GM12878 (cell line): ENCODE results near the gene PALLD. TPM values are rescaled to one million over a fixed set of nuclear protein-coding genes. Genes with fewer than 3 reads are reported as not detected.

Experiments used
- ATAC-seq: fragments of 200-7000 bp; cut with Tn5 transposase; 3 replicates; pipeline ENCODE4 v1.9.1; 2020; ENCODE audit warnings: mild to moderate bottlenecking, moderate library complexity
- BruUV-seq: library from RNA; stranded (reverse); fragments of 400-500 nt; replicated peaks from 2 replicates; lab custom pipeline; 2021; lab: Mats Ljungman, UMichigan
- CTCF ChIA-PET: fragments of 300-600 bp; sonication (Branson Sonifier 250); formaldehyde crosslinking; extraction: SDS; loops from one replicate; lab custom pipeline; 2021; ENCODE audit warnings: inconsistent platforms; lab: Yijun Ruan, JAX
- POLR2A ChIA-PET: fragments of 350-600 bp; formaldehyde crosslinking; extraction: SDS; loops from one replicate; lab custom pipeline; 2021; ENCODE audit warnings: inconsistent platforms; lab: Charles Lee
- RAD21 ChIA-PET: fragments of 300-600 bp; sonication (Branson Sonifier 250); formaldehyde crosslinking; loops from one replicate; lab custom pipeline; 2023; ENCODE audit warnings: antibody characterized with exemption; ENCODE audit not compliant: unreplicated experiment; lab: Charles Lee
- SMC1A ChIA-PET: fragments of 300-600 bp; sonication (Branson Sonifier 250); formaldehyde crosslinking; loops from one replicate; lab custom pipeline; 2023; ENCODE audit not compliant: unreplicated experiment, uncharacterized antibody; lab: Charles Lee
- DNase-seq: peaks from one replicate; pipeline ENCODE4 v3.0.0-alpha.2; 2011; ENCODE audit warnings: low read depth, low spot score
- FAIRE-seq: peaks from 3 replicates; lab custom pipeline; 2011; peaks lifted over from hg19 to GRCh38; lab: Jason Lieb, UNC
- H2AFZ ChIP-seq: 2 replicates; pipeline ENCODE4 v1.6.0; 2011; ENCODE audit warnings: low read depth, low read length, control low read depth; ENCODE audit not compliant: control insufficient read depth
- H3K27ac ChIP-seq: 2 replicates; pipeline ENCODE4 v1.5.1; 2011; ENCODE audit warnings: control low read depth; ENCODE audit not compliant: control insufficient read depth, insufficient read depth
- H3K27me3 ChIP-seq, 2 experiments: replicated peaks in 1 of 2; 2 replicates each; pipeline versions ENCODE4 v1.6.0 to v1.6.1; 2011; ENCODE audit warnings: low read length in 1 of 2; ENCODE audit not compliant: control insufficient read depth in 2 of 2, insufficient read depth in 2 of 2
- H3K36me3 ChIP-seq, 2 experiments: 2 replicates each; pipeline ENCODE4 v1.5.1; 2011; ENCODE audit warnings: low read length in 1 of 2; ENCODE audit not compliant: control insufficient read depth in 2 of 2, insufficient read depth in 2 of 2
- H3K4me1 ChIP-seq: 2 replicates; pipeline ENCODE4 v1.6.1; 2011; ENCODE audit warnings: mild to moderate bottlenecking, low read length, moderate library complexity, mixed read lengths; ENCODE audit not compliant: control insufficient read depth, insufficient read depth
- H3K4me2 ChIP-seq: 2 replicates; pipeline ENCODE4 v1.6.0; 2011; ENCODE audit warnings: control low read depth; ENCODE audit not compliant: control insufficient read depth, insufficient read depth
- H3K4me3 ChIP-seq: fragments of 200-600 bp; sonication (generic); 2 replicates; pipeline ENCODE4 v1.5.1; 2016
- H3K79me2 ChIP-seq: 2 replicates; pipeline ENCODE4 v1.6.0; 2011; ENCODE audit warnings: low read length; ENCODE audit not compliant: control insufficient read depth, insufficient read depth
- H3K9ac ChIP-seq: 2 replicates; pipeline ENCODE4 v1.8.0; 2011; ENCODE audit warnings: low read length, control low read depth, mixed read lengths; ENCODE audit not compliant: control insufficient read depth, insufficient read depth
- H3K9me3 ChIP-seq: replicated peaks from 3 replicates; pipeline ENCODE4 v1.5.1; 2011; ENCODE audit warnings: mild to moderate bottlenecking, low read length; ENCODE audit not compliant: control insufficient read depth, insufficient read depth
- H4K20me1 ChIP-seq: 2 replicates; pipeline ENCODE4 v1.6.0; 2011; ENCODE audit not compliant: control insufficient read depth, insufficient read depth
- ASH2L ChIP-seq: fragments of 300-600, 200-600 bp; sonication (generic); IDR thresholded peaks from 2 replicates; pipeline ENCODE4 v1.6.1; 2017; ENCODE audit warnings: low read depth, mild to moderate bottlenecking, borderline replicate concordance
- CEBPB ChIP-seq, 2 experiments: fragments of 150-350 bp in 1 of 2; IDR thresholded peaks; 2 replicates each; pipeline ENCODE4 v1.6.1; 2012 to 2014; ENCODE audit warnings: low read depth in 2 of 2, low read length in 2 of 2, borderline replicate concordance in 1 of 2, inconsistent platforms in 1 of 2
- HDGF ChIP-seq: fragments of 450-650 bp; IDR thresholded peaks from 2 replicates; pipeline ENCODE4 v1.6.1; 2016; ENCODE audit warnings: antibody characterized with exemption
- JUNB ChIP-seq: IDR thresholded peaks from 2 replicates; pipeline ENCODE4 v1.6.1; 2016; ENCODE audit warnings: antibody characterized with exemption, mild to moderate bottlenecking
- MTA3 ChIP-seq: IDR thresholded peaks from 2 replicates; pipeline ENCODE4 v1.6.1; 2012; ENCODE audit warnings: low read length, inconsistent platforms, borderline replicate concordance
- MYB ChIP-seq: fragments of 150-350 bp; IDR thresholded peaks from 2 replicates; pipeline ENCODE4 v1.6.1; 2014; ENCODE audit warnings: mild to moderate bottlenecking, low read depth, low read length, borderline replicate concordance
- NKRF ChIP-seq: fragments of 450-650 bp; conservative IDR thresholded peaks from 2 replicates; pipeline ENCODE4 v1.6.1; 2017; ENCODE audit warnings: mild to moderate bottlenecking, moderate library complexity
- NR2C1 ChIP-seq: fragments of 450-650 bp; IDR thresholded peaks from 2 replicates; pipeline ENCODE4 v1.6.1; 2017; ENCODE audit warnings: antibody characterized with exemption, mild to moderate bottlenecking, moderate library complexity
- POLR2AphosphoS5 ChIP-seq: IDR thresholded peaks from 2 replicates; pipeline ENCODE4 v1.6.1; 2011; ENCODE audit warnings: mild to moderate bottlenecking, low read length, inconsistent platforms
- RCOR1 ChIP-seq: conservative IDR thresholded peaks from 2 replicates; pipeline ENCODE4 v1.6.1; 2012; ENCODE audit warnings: low read depth, low read length, improper control_type of control experiment
- SPI1 ChIP-seq: IDR thresholded peaks from 2 replicates; pipeline ENCODE4 v1.6.1; 2011; ENCODE audit warnings: low read depth, mild to moderate bottlenecking, low read length, moderate library complexity, borderline replicate concordance; ENCODE audit not compliant: insufficient read depth
- TBL1XR1 ChIP-seq: IDR thresholded peaks from 2 replicates; pipeline ENCODE4 v1.6.1; 2012; ENCODE audit warnings: low read depth, low read length, improper control_type of control experiment
- WRNIP1 ChIP-seq: IDR thresholded peaks from 2 replicates; pipeline ENCODE4 v1.6.1; 2011; ENCODE audit warnings: low read depth, low read length, improper control_type of control experiment, borderline replicate concordance
- YBX1 ChIP-seq: fragments of 450-650 bp; IDR thresholded peaks from 2 replicates; pipeline ENCODE4 v1.6.1; 2016; ENCODE audit warnings: antibody characterized with exemption
- ZNF207 ChIP-seq: fragments of 450-650 bp; IDR thresholded peaks from 2 replicates; pipeline ENCODE4 v1.6.1; 2014; ENCODE audit warnings: antibody characterized with exemption, mild to moderate bottlenecking, borderline replicate concordance
- ZNF24 ChIP-seq: fragments of 450-650 bp; IDR thresholded peaks from 2 replicates; pipeline ENCODE4 v1.6.1; 2017; ENCODE audit warnings: antibody characterized with exemption, mild to moderate bottlenecking
- ZNF592 ChIP-seq: fragments of 450-650 bp; IDR thresholded peaks from 2 replicates; pipeline ENCODE4 v1.6.1; 2017; ENCODE audit warnings: mild to moderate bottlenecking, moderate library complexity
- WGBS: methylation state at CpG from one replicate; pipeline ENCODE4 v1.1.6; 2016; ENCODE audit warnings: low lambda C conversion rate; ENCODE audit not compliant: insufficient replicate concordance, insufficient coverage; ENCODE audit errors: missing lambda C conversion rate; 5-methylcytosine and 5-hydroxymethylcytosine counted together
- in situ Hi-C: fragments of 300-500 bp; cut with MboI; formaldehyde crosslinking; loops from 9 replicates; pipeline ENCODE4 v1.14.3; 2018; ENCODE audit warnings: mixed read lengths
- intact Hi-C: fragments of 100-400 bp; cut with micrococcal nuclease; formaldehyde crosslinking; loops from one replicate; pipeline ENCODE4 v1.14.2; 2022; ENCODE audit not compliant: unreplicated experiment
- polyA plus RNA-seq, 11 experiments: library from polyadenylated mRNA; depleted of rRNA in 4 of 11; unstranded in 6 of 11; stranded (reverse) in 5 of 11; fragments of >200 nt; fragmentation: Nextera tagmentation in 4 of 11; fragmentation: Illumina TruSeq in 1 of 11; extraction: Ambion mirVana in 4 of 11; extraction: Trizol in 1 of 11; gene quantifications; 1 replicate in 1 of 11; 2 replicates in 10 of 11; pipeline versions ENCODE4 v1.2.1 to v1.2.3, GENCODE V29; 2011 to 2016; ENCODE audit warnings: inconsistent platforms in 2 of 11, missing spikeins in 2 of 11, low read depth in 1 of 11
- total RNA-seq, 4 experiments: library from RNA; depleted of rRNA in 3 of 4; stranded (reverse); fragments of >200 nt in 3 of 4; fragmentation: Illumina TruSeq in 1 of 4; extraction: Trizol in 1 of 4; gene quantifications; 2 replicates each; pipeline versions ENCODE4 v1.2.1 to v1.2.3, GENCODE V29; 2013 to 2021

PALLD gene
- total and polyA plus RNA-seq, 10 of the 15 experiments (the other 5 are each of a cell fraction or from before 2014, with no cell fraction given), result 1.0 to 7.7 (median 1.7) TPM

GRCh38 chr4:168619266-168619631 lies 122.4 kb downstream of the PALLD start (continued):
- TF ChIP-seq JUNB, result no peak
- no peak for TF ChIP-seq YBX1
- TF ChIP-seq MYB, result no peak
- no peak for TF ChIP-seq TBL1XR1
- no peak for TF ChIP-seq POLR2AphosphoS5
- TF ChIP-seq WRNIP1, result no peak

- Histone ChIP-seq H3K36me3 (no peaks in the 10 kb centered on the region), H3K4me2 (no peak overlapping the region), H2AFZ (no peak overlapping the region), H3K9me3 (no peaks in the 10 kb centered on the region), H3K79me2 (no peaks in the 10 kb centered on the region), H3K4me3 (no peak overlapping the region), H3K27me3 (peaks cover 0 to 2% of the 10 kb centered on the region in 2 experiments; a peak in 2 of 4 replicates), H4K20me1 (no peaks in the 10 kb centered on the region), H3K27ac (no peak overlapping the region), H3K4me1 (no peaks in the 10 kb centered on the region), H3K9ac (no peak overlapping the region)
- intact Hi-C loops (no loop called here), in situ Hi-C loops (no loop called here)
- no peak for FAIRE-seq
- ChIA-PET SMC1A (no interaction called here), CTCF (no interaction called here), POLR2A (no interaction called here), RAD21 (no interaction called here)
- no TSS peak for BruUV-seq
- WGBS, result 37% methylated on average over 9 of the region's 9 CpGs
- no peak for ATAC-seq
- no peak for DNase-seq
- TF ChIP-seq ASH2L (no peak), CEBPB (IDR thresholded peaks at IDR 0.05; ENCODE audit: borderline replicate concordance in 1 of 2, low read depth in 2 of 2, low read length in 2 of 2) (no peak), RCOR1 (no peak), ZNF24 (no peak), SPI1 (no peak), NR2C1 (no peak), ZNF207 (no peak), NKRF (no peak), MTA3 (no peak), HDGF (no peak), ZNF592 (no peak)
These were observed 125.1 kb downstream of the PALLD start for GRCh38 chr4:168621806-168622589.
